WI38 (cell line): ENCODE measurements around the gene RNF123.

Experiments
- H3K4me3 ChIP-seq: 2 replicates; pipeline ENCODE4 v1.5.1; 2011; ENCODE audit warnings: low read depth, mild to moderate bottlenecking, control low read depth, low read length
- CTCF ChIP-seq: IDR thresholded peaks from 2 replicates; pipeline ENCODE4 v1.5.1; 2012; ENCODE audit warnings: low read depth, mild to moderate bottlenecking, control low read depth, low read length

Gene RNF123

GRCh38 chr3:49689046-49689907 is at the start of gene RNF123, which contains the start of gene MST1:
TSS of gene RNF123 (plus strand) at chr3:49689557. CDS start at chr3:49691166, 1,609 bp downstream.
TSS of gene MST1 (minus strand) at chr3:49689474. CDS start at chr3:49688691, 783 bp downstream.
- peak; percentile 27; the same call in 1 of the 2 replicates for TF ChIP-seq CTCF
- H3K4me3 ChIP-seq: peak within 1 kb of the TSS; percentile 93

GRCh38 chr3:49641292-49641691 is 48.1 kb upstream of the RNF123 start:
- TF ChIP-seq CTCF: no peak
- no peak overlapping the region for H3K4me3 ChIP-seq

GRCh38 chr3:49641921-49642707 is 47.2 kb upstream of the RNF123 start:
- H3K4me3 ChIP-seq: no peak overlapping the region
- TF ChIP-seq CTCF: no peak

- no peak for TF ChIP-seq CTCF
- H3K4me3 ChIP-seq: no peak overlapping the region
Observed at GRCh38 chr3:49642708-49643145, 46.6 kb upstream of the RNF123 start.

- TF ChIP-seq CTCF: no peak
- no peak overlapping the region for H3K4me3 ChIP-seq
Observed at GRCh38 chr3:49644684-49645083, 44.7 kb upstream of the RNF123 start.

- TF ChIP-seq CTCF: no peak
- H3K4me3 ChIP-seq: no peak overlapping the region
Observed at GRCh38 chr3:49646236-49646635, 43.1 kb upstream of the RNF123 start.
